ENCODE results near the gene NR2C1.

Gene NR2C1

GRCh38 chr12:94997726-94998125 lies 75.7 kb downstream of the NR2C1 start:
- TF ChIP-seq ZNF394 (tag by site-specific recombination; IDR thresholded peaks at IDR 0.05; ENCODE audit: borderline replicate concordance) (no peak), ZNF785 (tag by site-specific recombination; IDR thresholded peaks at IDR 0.05) (no peak), ZNF664 (tag by site-specific recombination; IDR thresholded peaks at IDR 0.05) (0 out of 2 replicates have a peak, but pooled peaks have one; percentile 24), ZNF514 (tag by site-specific recombination; IDR thresholded peaks at IDR 0.05) (no peak), ZNF548 (tag by site-specific recombination; IDR thresholded peaks at IDR 0.05) (no peak), ZNF16 (tag by site-specific recombination; IDR thresholded peaks at IDR 0.05; ENCODE audit: low read depth) (no peak)
- no peak overlapping the region for H3K27ac ChIP-seq (ENCODE audit: extremely low read depth, low read depth, low read length)
- H3K4me3 ChIP-seq (ENCODE audit: low read depth, low read length), result no peak overlapping the region
- CTCF ChIA-PET, result no interaction called here
- peaks cover 27 to 35% of the 10 kb centered on the region in 2 experiments; a peak in 2 of 3 replicates for H3K36me3 ChIP-seq (ENCODE audit: control insufficient read depth in 2 of 2, insufficient read depth in 1 of 2, low read length in 2 of 2)
- H3K9me3 ChIP-seq (ENCODE audit: control insufficient read depth, insufficient read depth, low read depth, low read length), result no peaks in the 10 kb centered on the region
- no peaks in the 10 kb centered on the region; the same call in 1 of the 2 replicates for H3K4me1 ChIP-seq (ENCODE audit: control insufficient read depth, insufficient read depth, low read length)
- POLR2A ChIA-PET, result no interaction called here

GRCh38 chr12:94997061-94997460 lies 76.4 kb downstream of the NR2C1 start:
- POLR2A ChIA-PET, result no interaction called here
- H3K4me1 ChIP-seq (ENCODE audit: control insufficient read depth, insufficient read depth, low read length), result no peaks in the 10 kb centered on the region
- peaks cover 27 to 41% of the 10 kb centered on the region in 2 experiments; a peak in 2 of 3 replicates for H3K36me3 ChIP-seq (ENCODE audit: control insufficient read depth in 2 of 2, insufficient read depth in 1 of 2, low read length in 2 of 2)
- H3K27ac ChIP-seq (ENCODE audit: extremely low read depth, low read depth, low read length), result no peak overlapping the region
- CTCF ChIA-PET, result no interaction called here
- H3K4me3 ChIP-seq (ENCODE audit: low read depth, low read length), result no peak overlapping the region
- TF ChIP-seq, protein P1, sequence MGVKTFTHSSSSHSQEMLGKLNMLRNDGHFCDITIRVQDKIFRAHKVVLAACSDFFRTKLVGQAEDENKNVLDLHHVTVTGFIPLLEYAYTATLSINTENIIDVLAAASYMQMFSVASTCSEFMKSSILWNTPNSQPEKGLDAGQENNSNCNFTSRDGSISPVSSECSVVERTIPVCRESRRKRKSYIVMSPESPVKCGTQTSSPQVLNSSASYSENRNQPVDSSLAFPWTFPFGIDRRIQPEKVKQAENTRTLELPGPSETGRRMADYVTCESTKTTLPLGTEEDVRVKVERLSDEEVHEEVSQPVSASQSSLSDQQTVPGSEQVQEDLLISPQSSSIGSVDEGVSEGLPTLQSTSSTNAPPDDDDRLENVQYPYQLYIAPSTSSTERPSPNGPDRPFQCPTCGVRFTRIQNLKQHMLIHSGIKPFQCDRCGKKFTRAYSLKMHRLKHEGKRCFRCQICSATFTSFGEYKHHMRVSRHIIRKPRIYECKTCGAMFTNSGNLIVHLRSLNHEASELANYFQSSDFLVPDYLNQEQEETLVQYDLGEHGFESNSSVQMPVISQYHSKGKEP (tag by site-specific recombination; IDR thresholded peaks at IDR 0.05), result no peak
- TF ChIP-seq ZNF175 (tag by site-specific recombination; IDR thresholded peaks at IDR 0.05) (no peak), ZBTB26 (tag by site-specific recombination; optimal IDR thresholded peaks at IDR 0.05) (no peak), ZNF776 (tag by site-specific recombination; IDR thresholded peaks at IDR 0.05; ENCODE audit: borderline replicate concordance) (no peak), KLF9 (tag by site-specific recombination; IDR thresholded peaks at IDR 0.05; ENCODE audit: low read depth) (no peak), ZSCAN16 (tag by site-specific recombination; IDR thresholded peaks at IDR 0.05) (no peak), ZBTB17 (tag by site-specific recombination; IDR thresholded peaks at IDR 0.05) (no peak), ZSCAN30 (tag by site-specific recombination; IDR thresholded peaks at IDR 0.05) (no peak), CTCF (tag by site-specific recombination; IDR thresholded peaks at IDR 0.05) (no peak), ZNF223 (tag by site-specific recombination; IDR thresholded peaks at IDR 0.05) (no peak), ZNF23 (tag by site-specific recombination; IDR thresholded peaks at IDR 0.05; ENCODE audit: borderline replicate concordance) (no peak), RBAK (tag by site-specific recombination; IDR thresholded peaks at IDR 0.05) (no peak), PRDM4 (tag by site-specific recombination; IDR thresholded peaks at IDR 0.05) (no peak)
- TF ChIP-seq, protein P2, sequence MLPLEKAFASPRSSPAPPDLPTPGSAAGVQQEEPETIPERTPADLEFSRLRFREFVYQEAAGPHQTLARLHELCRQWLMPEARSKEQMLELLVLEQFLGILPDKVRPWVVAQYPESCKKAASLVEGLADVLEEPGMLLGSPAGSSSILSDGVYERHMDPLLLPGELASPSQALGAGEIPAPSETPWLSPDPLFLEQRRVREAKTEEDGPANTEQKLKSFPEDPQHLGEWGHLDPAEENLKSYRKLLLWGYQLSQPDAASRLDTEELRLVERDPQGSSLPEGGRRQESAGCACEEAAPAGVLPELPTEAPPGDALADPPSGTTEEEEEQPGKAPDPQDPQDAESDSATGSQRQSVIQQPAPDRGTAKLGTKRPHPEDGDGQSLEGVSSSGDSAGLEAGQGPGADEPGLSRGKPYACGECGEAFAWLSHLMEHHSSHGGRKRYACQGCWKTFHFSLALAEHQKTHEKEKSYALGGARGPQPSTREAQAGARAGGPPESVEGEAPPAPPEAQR (tag by site-specific recombination; IDR thresholded peaks at IDR 0.05), result no peak
- TF ChIP-seq, protein P3, sequence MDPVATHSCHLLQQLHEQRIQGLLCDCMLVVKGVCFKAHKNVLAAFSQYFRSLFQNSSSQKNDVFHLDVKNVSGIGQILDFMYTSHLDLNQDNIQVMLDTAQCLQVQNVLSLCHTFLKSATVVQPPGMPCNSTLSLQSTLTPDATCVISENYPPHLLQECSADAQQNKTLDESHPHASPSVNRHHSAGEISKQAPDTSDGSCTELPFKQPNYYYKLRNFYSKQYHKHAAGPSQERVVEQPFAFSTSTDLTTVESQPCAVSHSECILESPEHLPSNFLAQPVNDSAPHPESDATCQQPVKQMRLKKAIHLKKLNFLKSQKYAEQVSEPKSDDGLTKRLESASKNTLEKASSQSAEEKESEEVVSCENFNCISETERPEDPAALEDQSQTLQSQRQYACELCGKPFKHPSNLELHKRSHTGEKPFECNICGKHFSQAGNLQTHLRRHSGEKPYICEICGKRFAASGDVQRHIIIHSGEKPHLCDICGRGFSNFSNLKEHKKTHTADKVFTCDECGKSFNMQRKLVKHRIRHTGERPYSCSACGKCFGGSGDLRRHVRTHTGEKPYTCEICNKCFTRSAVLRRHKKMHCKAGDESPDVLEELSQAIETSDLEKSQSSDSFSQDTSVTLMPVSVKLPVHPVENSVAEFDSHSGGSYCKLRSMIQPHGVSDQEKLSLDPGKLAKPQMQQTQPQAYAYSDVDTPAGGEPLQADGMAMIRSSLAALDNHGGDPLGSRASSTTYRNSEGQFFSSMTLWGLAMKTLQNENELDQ (tag by site-specific recombination; IDR thresholded peaks at IDR 0.05; ENCODE audit: low read depth), result no peak
- TF ChIP-seq, protein P4, sequence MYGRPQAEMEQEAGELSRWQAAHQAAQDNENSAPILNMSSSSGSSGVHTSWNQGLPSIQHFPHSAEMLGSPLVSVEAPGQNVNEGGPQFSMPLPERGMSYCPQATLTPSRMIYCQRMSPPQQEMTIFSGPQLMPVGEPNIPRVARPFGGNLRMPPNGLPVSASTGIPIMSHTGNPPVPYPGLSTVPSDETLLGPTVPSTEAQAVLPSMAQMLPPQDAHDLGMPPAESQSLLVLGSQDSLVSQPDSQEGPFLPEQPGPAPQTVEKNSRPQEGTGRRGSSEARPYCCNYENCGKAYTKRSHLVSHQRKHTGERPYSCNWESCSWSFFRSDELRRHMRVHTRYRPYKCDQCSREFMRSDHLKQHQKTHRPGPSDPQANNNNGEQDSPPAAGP (tag by site-specific recombination; IDR thresholded peaks at IDR 0.05), result no peak
- no peaks in the 10 kb centered on the region for H3K9me3 ChIP-seq (ENCODE audit: control insufficient read depth, insufficient read depth, low read depth, low read length)

Data from HEK293 (cell line).